Calu3 (cell line): ENCODE measurements around the gene CD163. TPM values are rescaled to one million over a fixed set of nuclear protein-coding genes. Genes with fewer than 3 reads are reported as not detected.

Experiments
- BruUV-seq: library from RNA; stranded (reverse); fragments of 400-500 nt; replicated peaks from 2 replicates; lab custom pipeline; 2021; lab: Mats Ljungman, UMichigan
- CTCF ChIA-PET: fragments of 300-600 bp; sonication (Branson Sonifier 250); formaldehyde crosslinking; loops from one replicate; lab custom pipeline; 2022; ENCODE audit warnings: antibody characterized with exemption; lab: Charles Lee
- DNase-seq: peaks from one replicate; pipeline ENCODE4 v3.0.0; 2022
- H3K27ac Mint-ChIP-seq: one replicate; pipeline ENCODE4 v1.8.0; 2022; ENCODE audit warnings: mixed read lengths; ENCODE audit not compliant: unreplicated experiment
- H3K27me3 Mint-ChIP-seq: one replicate; pipeline ENCODE4 v1.8.0; 2022; ENCODE audit warnings: mixed read lengths; ENCODE audit not compliant: unreplicated experiment
- H3K36me3 Mint-ChIP-seq: one replicate; pipeline ENCODE4 v1.8.0; 2022; ENCODE audit warnings: mild to moderate bottlenecking, moderate library complexity, mixed read lengths; ENCODE audit not compliant: insufficient read depth, unreplicated experiment
- H3K4me1 Mint-ChIP-seq: one replicate; pipeline ENCODE4 v1.8.0; 2022; ENCODE audit warnings: mild to moderate bottlenecking, low read depth, mixed read lengths; ENCODE audit not compliant: unreplicated experiment
- H3K4me3 Mint-ChIP-seq: one replicate; pipeline ENCODE4 v1.8.0; 2022; ENCODE audit warnings: mild to moderate bottlenecking, low read depth, moderate library complexity, mixed read lengths; ENCODE audit not compliant: unreplicated experiment
- H3K9me3 Mint-ChIP-seq: one replicate; pipeline ENCODE4 v1.8.0; 2022; ENCODE audit warnings: low read depth, mixed read lengths; ENCODE audit not compliant: unreplicated experiment
- intact Hi-C: fragments of 100-400 bp; cut with micrococcal nuclease; formaldehyde crosslinking; loops from one replicate; pipeline ENCODE4 v1.10.0; 2022; ENCODE audit not compliant: unreplicated experiment
- total RNA-seq: library from RNA; stranded (reverse); gene quantifications from 2 replicates; pipeline ENCODE4 v1.2.3, GENCODE V29; 2022
- TF ChIP-seq, protein P1 (sequence below): fragments of 200-600 bp; IDR thresholded peaks from one replicate; pipeline ENCODE4 v1.8.0; 2022; ENCODE audit warnings: antibody characterized with exemption; ENCODE audit not compliant: unreplicated experiment

The CD163 gene
- total RNA-seq, 1 experiment from 2014 or later: not detected

DNA sequence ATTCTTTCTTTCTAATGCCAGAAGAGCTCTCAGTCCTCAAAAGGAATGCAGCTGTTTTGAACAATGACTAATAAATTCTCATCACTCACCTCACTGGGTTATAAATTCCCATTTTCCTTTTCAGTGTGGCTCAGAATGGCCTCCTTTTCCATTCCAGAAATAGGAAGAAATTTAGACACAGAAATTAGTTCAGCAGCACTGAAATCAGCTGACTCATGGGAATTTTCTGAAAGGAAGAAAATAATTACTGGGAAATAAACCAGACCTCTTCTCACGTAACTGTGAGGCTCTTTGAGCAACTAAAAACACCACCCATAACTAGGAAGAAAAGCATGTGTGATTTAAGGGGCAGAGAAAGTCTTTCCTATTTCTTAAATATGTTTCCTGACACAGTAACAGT lies 23.8 kb downstream of the CD163 start:
- intact Hi-C loops: no loop called here
- DNase-seq: no peak
- H3K4me3 Mint-ChIP-seq: no peak overlapping the region
- no peak overlapping the region for H3K27ac Mint-ChIP-seq
- no peaks in the 10 kb centered on the region for H3K36me3 Mint-ChIP-seq
- CTCF ChIA-PET: no interaction called here
- no peaks in the 10 kb centered on the region for H3K27me3 Mint-ChIP-seq
- no peaks in the 10 kb centered on the region for H3K9me3 Mint-ChIP-seq
- no TSS peak for BruUV-seq
- TF ChIP-seq, protein P1, sequence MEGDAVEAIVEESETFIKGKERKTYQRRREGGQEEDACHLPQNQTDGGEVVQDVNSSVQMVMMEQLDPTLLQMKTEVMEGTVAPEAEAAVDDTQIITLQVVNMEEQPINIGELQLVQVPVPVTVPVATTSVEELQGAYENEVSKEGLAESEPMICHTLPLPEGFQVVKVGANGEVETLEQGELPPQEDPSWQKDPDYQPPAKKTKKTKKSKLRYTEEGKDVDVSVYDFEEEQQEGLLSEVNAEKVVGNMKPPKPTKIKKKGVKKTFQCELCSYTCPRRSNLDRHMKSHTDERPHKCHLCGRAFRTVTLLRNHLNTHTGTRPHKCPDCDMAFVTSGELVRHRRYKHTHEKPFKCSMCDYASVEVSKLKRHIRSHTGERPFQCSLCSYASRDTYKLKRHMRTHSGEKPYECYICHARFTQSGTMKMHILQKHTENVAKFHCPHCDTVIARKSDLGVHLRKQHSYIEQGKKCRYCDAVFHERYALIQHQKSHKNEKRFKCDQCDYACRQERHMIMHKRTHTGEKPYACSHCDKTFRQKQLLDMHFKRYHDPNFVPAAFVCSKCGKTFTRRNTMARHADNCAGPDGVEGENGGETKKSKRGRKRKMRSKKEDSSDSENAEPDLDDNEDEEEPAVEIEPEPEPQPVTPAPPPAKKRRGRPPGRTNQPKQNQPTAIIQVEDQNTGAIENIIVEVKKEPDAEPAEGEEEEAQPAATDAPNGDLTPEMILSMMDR: no peak
- peaks cover 7% of the 10 kb centered on the region for H3K4me1 Mint-ChIP-seq

DNA sequence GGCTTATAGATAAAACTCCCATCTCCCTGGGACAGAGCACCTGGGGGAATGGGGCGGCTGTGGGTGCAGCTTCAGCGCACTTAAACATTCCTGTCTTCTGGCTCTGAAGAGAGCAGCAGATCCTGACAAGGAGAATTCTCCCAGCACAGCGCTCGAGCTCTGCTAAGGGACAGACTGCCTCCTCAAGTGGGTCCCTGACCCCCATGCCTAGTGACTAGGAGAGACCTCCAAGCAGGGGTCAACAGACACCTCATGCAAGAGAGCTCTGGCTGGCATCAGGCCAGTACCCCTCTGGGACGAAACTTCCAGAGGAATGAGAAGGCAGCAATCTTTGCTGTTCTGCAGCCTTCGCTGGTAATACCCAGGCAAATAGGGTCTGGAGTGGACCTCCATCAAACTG lies 31.5 kb downstream of the CD163 start:
- Mint-ChIP-seq H3K27ac (no peak overlapping the region), H3K4me1 (no peaks in the 10 kb centered on the region), H3K9me3 (peaks cover 10% of the 10 kb centered on the region), H3K36me3 (no peaks in the 10 kb centered on the region), H3K27me3 (peaks cover 22% of the 10 kb centered on the region), H3K4me3 (no peak overlapping the region)
- DNase-seq: no peak
- intact Hi-C loops: no loop called here
- BruUV-seq: no TSS peak
- TF ChIP-seq, protein P1: no peak
- CTCF ChIA-PET: no interaction called here

DNA sequence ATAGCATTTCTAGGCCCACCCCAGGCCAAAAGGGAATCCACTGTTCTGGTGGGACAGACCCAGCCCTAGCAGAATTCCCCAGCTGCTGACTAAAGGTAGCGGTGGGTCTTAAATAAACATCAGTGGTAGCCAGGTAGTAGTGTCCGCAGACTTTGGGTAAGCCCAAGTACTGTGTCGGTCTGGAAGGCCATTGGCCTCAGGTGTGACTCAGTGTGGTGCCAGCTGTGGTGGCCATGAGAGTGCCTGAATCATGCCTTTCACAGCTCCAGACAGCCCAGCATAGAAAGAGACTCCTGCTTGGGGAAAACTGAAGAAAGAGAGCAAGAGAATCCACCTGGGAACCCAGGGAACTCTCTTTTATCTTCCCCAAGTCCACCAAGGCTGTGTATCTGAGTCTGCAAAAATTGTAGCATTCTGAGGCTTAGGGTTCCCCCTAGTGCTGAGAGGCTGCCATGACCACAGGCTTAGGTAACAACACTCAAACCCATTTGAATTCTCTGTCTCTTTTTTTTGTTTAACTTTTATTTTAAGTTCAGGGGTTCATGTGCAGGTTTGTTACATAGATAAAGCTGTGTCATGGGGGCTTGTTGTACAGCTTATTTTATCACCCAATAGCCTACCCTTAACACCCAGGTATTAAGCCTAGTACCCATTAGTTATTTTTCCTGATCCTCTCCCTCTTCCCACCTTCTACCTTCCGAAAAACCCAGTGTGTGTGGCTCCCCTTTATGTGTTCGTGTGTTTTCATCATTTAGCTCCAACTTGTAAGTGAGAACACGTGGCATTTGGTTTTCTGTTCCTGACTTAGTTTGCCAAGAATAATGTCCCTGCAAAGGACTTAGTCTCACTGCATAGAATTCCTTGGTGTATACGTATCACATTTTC lies 43.0 kb downstream of the CD163 start:
- Mint-ChIP-seq H3K4me3 (no peak overlapping the region), H3K36me3 (no peaks in the 10 kb centered on the region), H3K9me3 (no peaks in the 10 kb centered on the region), H3K27ac (no peak overlapping the region), H3K27me3 (no peaks in the 10 kb centered on the region), H3K4me1 (no peaks in the 10 kb centered on the region)
- TF ChIP-seq, protein P1: peak; percentile 88
- DNase-seq: peak; percentile 66
- intact Hi-C loops: loop anchor here (1.0 to 2.0 kb wide), 3 partner anchors 86 to 241 kb away; no protein-coding TSS in a partner anchor
- no TSS peak for BruUV-seq
- CTCF ChIA-PET: no interaction called here

DNA sequence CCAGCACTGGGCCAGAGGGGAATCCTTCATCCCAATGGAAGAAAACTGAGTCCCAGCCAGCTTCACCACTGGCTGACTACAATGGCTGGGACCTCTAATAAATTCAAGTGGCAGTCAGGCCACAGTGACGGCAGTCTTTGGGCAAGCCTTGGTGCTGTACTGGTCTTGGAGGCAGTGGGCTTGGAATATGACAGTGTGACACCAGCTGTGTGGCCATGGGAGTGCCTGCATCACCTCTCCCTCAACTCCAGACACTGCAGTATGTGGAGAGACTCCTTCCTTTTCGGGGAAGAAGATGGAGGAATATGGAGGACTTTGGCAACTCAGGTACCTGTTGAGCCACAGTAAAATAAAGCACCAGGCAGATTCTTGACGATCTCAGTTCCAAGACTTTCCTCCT lies 43.6 kb downstream of the CD163 start:
- Mint-ChIP-seq H3K9me3 (no peaks in the 10 kb centered on the region), H3K27me3 (no peaks in the 10 kb centered on the region), H3K4me3 (no peak overlapping the region), H3K27ac (no peak overlapping the region), H3K36me3 (no peaks in the 10 kb centered on the region), H3K4me1 (no peaks in the 10 kb centered on the region)
- TF ChIP-seq, protein P1: no peak
- intact Hi-C loops: loop anchor here (1.0 to 2.0 kb wide), 3 partner anchors 85 to 241 kb away; no protein-coding TSS in a partner anchor
- BruUV-seq: no TSS peak
- DNase-seq: no peak
- CTCF ChIA-PET: no interaction called here
